DOHH2 (cell line): ENCODE data around the gene HUWE1.

ENCODE experiments used
- H3F3A ChIP-seq: fragments of 200-600 bp; sonication (generic), shearing (Covaris generic); 2 replicates; pipeline ENCODE4 v1.6.0; 2016; ENCODE audit warnings: antibody characterized with exemption, mild to moderate bottlenecking; ENCODE audit not compliant: control insufficient read depth, insufficient read depth
- H3K27ac ChIP-seq: fragments of 200-600 bp; sonication (generic); 2 replicates; pipeline ENCODE4 v1.5.1; 2014; ENCODE audit warnings: low read depth, mild to moderate bottlenecking, low read length, moderate library complexity
- H3K27me3 ChIP-seq: fragments of 200-600 bp; sonication (generic); 2 replicates; pipeline ENCODE4 v1.6.1; 2014; ENCODE audit warnings: mild to moderate bottlenecking, low read length, mixed read lengths; ENCODE audit not compliant: control insufficient read depth
- H3K36me3 ChIP-seq: fragments of 200-600 bp; sonication (generic); 2 replicates; pipeline ENCODE4 v1.6.1; 2014; ENCODE audit warnings: mild to moderate bottlenecking, low read length, moderate library complexity, mixed read lengths; ENCODE audit not compliant: control insufficient read depth
- H3K4me1 ChIP-seq: fragments of 200-600 bp; sonication (generic); 2 replicates; pipeline ENCODE4 v1.6.1; 2014; ENCODE audit warnings: mild to moderate bottlenecking, low read length, mixed read lengths; ENCODE audit not compliant: control insufficient read depth
- H3K4me2 ChIP-seq: fragments of 200-600 bp; sonication (generic); 2 replicates; pipeline ENCODE4 v1.6.0; 2014; ENCODE audit warnings: mild to moderate bottlenecking, low read length, moderate library complexity
- H3K4me3 ChIP-seq: fragments of 200-600 bp; sonication (generic); 2 replicates; pipeline ENCODE4 v1.5.1; 2014; ENCODE audit warnings: mild to moderate bottlenecking, low read length, mixed read lengths
- H3K79me2 ChIP-seq: fragments of 200-600 bp; sonication (generic); 2 replicates; pipeline ENCODE4 v1.6.1; 2014; ENCODE audit warnings: mild to moderate bottlenecking, low read length, mixed read lengths; ENCODE audit not compliant: control insufficient read depth
- H3K9me2 ChIP-seq: fragments of 200-600 bp; sonication (generic); replicated peaks from 2 replicates; pipeline ENCODE4 v1.6.1; 2014; ENCODE audit warnings: mild to moderate bottlenecking, low read length, mixed read lengths; ENCODE audit not compliant: control insufficient read depth
- H3K9me3 ChIP-seq: fragments of 200-600 bp; sonication (generic); 2 replicates; pipeline ENCODE4 v1.6.1; 2014; ENCODE audit warnings: antibody characterized with exemption, low read length, mixed read lengths; ENCODE audit not compliant: control insufficient read depth, insufficient read depth
- H4K20me1 ChIP-seq: fragments of 200-600 bp; sonication (generic); 2 replicates; pipeline ENCODE4 v1.6.0; 2014; ENCODE audit warnings: low read depth, mild to moderate bottlenecking, antibody characterized with exemption, low read length, moderate library complexity; ENCODE audit not compliant: control insufficient read depth, insufficient read depth
- EZH2phosphoT487 ChIP-seq: fragments of 200-600 bp; sonication (generic); IDR thresholded peaks from 2 replicates; pipeline ENCODE4 v1.6.1; 2017; ENCODE audit warnings: borderline replicate concordance, mild to moderate bottlenecking, antibody characterized with exemption, low read length, moderate library complexity, mixed read lengths
- TF ChIP-seq, protein P1 (sequence below): fragments of 200-600 bp; sonication (generic); IDR thresholded peaks from one replicate; pipeline ENCODE4 v1.5.1; 2014; ENCODE audit warnings: antibody characterized with exemption, mild to moderate bottlenecking, low read depth, low read length; ENCODE audit not compliant: poor library complexity, severe bottlenecking

HUWE1 gene

DNA sequence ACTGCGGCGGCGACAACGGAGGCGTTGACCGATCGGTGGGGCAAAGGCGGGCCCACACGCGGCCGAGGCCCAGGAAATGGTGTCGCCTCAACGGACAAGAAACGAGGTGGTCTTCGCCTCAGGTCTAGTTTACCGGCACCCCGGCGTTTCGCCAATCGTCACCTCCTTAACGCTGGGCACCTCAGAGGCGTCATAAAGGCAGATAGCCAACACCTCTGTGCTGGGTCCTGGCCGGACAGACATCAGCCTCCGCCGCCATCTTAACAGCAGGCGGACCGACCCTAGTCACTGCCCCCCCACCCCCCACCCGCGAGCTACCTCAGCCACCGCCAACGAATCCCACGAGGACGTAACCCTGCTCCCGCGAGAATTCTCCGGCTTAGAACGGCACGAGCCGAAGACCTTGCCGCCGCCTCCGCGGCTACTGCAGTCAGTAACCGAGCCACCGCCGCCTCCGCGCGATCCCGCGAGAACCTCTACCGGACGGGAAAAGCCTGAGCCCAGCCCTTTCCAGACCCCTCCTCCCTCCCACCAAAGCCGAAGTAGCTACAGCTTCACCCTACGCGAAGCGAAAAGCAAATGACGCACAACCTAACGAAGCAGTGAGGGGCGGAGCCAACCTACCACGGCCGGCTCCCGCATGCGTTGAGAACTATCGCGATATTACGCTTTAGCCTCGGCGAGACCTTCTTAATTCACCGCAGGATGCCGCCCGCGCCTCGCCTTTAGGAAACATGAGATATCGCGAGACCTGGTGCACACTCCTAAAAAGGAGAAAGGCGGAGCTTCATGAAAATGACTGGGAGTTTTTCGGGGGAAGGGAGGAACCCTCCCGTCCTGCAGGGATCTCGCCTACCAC, 2.7 kb downstream of the HUWE1 start:
- Histone ChIP-seq H3K9me3 (no peaks in the 10 kb centered on the region), H3F3A (no peaks in the 10 kb centered on the region; the same call in 1 of the 2 replicates), H3K4me1 (peaks cover 18% of the 10 kb centered on the region), H3K36me3 (peaks cover 47% of the 10 kb centered on the region), H3K9me2 (no peaks in the 10 kb centered on the region), H4K20me1 (peaks cover 9% of the 10 kb centered on the region; the same call in 1 of the 2 replicates), H3K27ac (peak overlapping the region; percentile 74), H3K27me3 (no peaks in the 10 kb centered on the region), H3K79me2 (peaks cover 67% of the 10 kb centered on the region), H3K4me3 (peak overlapping the region; percentile 91), H3K4me2 (peak overlapping the region; percentile 83)
- TF ChIP-seq, protein P1, sequence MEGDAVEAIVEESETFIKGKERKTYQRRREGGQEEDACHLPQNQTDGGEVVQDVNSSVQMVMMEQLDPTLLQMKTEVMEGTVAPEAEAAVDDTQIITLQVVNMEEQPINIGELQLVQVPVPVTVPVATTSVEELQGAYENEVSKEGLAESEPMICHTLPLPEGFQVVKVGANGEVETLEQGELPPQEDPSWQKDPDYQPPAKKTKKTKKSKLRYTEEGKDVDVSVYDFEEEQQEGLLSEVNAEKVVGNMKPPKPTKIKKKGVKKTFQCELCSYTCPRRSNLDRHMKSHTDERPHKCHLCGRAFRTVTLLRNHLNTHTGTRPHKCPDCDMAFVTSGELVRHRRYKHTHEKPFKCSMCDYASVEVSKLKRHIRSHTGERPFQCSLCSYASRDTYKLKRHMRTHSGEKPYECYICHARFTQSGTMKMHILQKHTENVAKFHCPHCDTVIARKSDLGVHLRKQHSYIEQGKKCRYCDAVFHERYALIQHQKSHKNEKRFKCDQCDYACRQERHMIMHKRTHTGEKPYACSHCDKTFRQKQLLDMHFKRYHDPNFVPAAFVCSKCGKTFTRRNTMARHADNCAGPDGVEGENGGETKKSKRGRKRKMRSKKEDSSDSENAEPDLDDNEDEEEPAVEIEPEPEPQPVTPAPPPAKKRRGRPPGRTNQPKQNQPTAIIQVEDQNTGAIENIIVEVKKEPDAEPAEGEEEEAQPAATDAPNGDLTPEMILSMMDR, result no peak
- no peak for TF ChIP-seq EZH2phosphoT487

DNA sequence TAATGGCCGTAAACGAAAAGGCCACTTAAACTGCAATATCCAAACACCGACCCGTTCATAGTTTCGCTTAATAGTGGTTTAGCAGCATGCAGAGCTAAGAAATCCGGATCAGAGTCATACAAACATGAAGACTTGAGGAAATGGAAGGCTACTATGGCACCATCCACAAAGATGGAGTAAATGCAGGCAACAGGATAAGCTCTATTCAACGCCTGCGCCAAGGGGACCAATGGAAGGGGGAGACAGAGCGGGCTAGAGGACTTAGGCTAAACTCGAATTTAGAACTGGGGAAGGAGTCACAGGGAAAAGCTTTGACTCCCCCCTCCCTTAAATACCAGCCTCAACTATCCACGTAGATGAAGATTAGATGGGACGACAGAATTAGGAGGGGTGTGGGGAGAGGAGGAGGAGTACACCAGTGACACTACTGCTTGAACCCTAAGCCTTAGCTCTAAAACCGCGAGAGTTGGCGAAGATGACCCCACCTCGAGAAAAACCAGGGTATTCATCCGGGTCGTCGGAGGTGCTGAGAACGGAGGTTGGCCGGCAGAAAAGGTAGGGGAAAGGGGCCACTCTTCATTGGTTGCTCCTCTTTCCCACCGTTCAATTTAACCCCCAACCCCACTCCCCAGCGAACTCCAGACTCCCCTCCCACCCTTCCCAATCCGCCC, 3.5 kb downstream of the HUWE1 start:
- Histone ChIP-seq H3K4me3 (peak overlapping the region; percentile 91), H4K20me1 (peaks cover 9% of the 10 kb centered on the region; the same call in 1 of the 2 replicates), H3F3A (no peaks in the 10 kb centered on the region; the same call in 1 of the 2 replicates), H3K79me2 (peaks cover 75% of the 10 kb centered on the region), H3K27ac (peak overlapping the region; percentile 74), H3K4me1 (peaks cover 18% of the 10 kb centered on the region), H3K36me3 (peaks cover 54% of the 10 kb centered on the region), H3K9me3 (no peaks in the 10 kb centered on the region), H3K4me2 (peak overlapping the region; percentile 83), H3K27me3 (no peaks in the 10 kb centered on the region), H3K9me2 (no peaks in the 10 kb centered on the region)
- TF ChIP-seq, protein P1, result no peak
- TF ChIP-seq EZH2phosphoT487, result no peak

DNA sequence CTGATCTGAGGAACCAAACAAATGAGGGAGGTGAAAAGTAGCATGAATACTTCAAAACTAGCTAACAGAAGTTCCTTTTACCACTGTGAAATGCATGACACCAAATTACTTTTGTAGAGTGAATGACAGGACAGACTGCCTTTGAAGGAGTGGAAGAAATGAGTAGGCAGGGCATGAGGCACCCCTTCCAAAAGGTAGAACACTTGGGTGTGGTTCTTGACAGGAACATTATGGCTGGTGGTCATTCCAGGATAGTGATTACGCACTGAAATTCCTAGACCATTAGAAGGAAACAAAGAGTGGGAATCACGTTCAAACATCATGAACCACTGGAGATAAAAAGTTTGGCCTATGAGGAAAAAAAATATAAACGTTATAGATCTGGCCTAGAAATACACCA, 4.9 kb downstream of the HUWE1 start:
- TF ChIP-seq, protein P1, result no peak
- no peak for TF ChIP-seq EZH2phosphoT487
- H4K20me1 ChIP-seq, result peaks cover 9% of the 10 kb centered on the region; the same call in 1 of the 2 replicates

More for the DNA sequence above, 4.9 kb downstream of the HUWE1 start:
- Histone ChIP-seq H3K4me1 (peaks cover 14% of the 10 kb centered on the region), H3K27ac (no peak overlapping the region), H3K9me3 (no peaks in the 10 kb centered on the region), H3K4me3 (no peak overlapping the region), H3K27me3 (no peaks in the 10 kb centered on the region), H3K4me2 (peak overlapping the region; percentile 83; the same call in 1 of the 2 replicates), H3K36me3 (peaks cover 66% of the 10 kb centered on the region), H3K9me2 (no peaks in the 10 kb centered on the region), H3K79me2 (peaks cover 89% of the 10 kb centered on the region), H3F3A (no peaks in the 10 kb centered on the region; the same call in 1 of the 2 replicates)
